Peyer's patch (tissue), 4 donors: ENCODE data around the gene NPPA.

ENCODE experiments used
- CTCF ChIP-seq, 6 experiments: fragments of 450-650 bp in 4 of 6; fragments of 200-600 bp in 2 of 6; sonication (generic) in 1 of 6; IDR thresholded peaks; one replicate each; pipeline ENCODE4 v1.5.1; 2017 to 2019; ENCODE audit warnings: antibody characterized with exemption in 6 of 6, mild to moderate bottlenecking in 3 of 6, moderate library complexity in 1 of 6
- POLR2A ChIP-seq, 2 donors: fragments of 450-650 bp; IDR thresholded peaks; one replicate each; pipeline ENCODE4 v1.5.1; 2017; ENCODE audit warnings: antibody characterized with exemption in 2 of 2, mild to moderate bottlenecking in 2 of 2, moderate library complexity in 2 of 2

- TF ChIP-seq POLR2A (IDR thresholded peaks at IDR 0.05) (no peak), CTCF (IDR thresholded peaks at IDR 0.05) (no peak)
Observed at GRCh38 chr1:11888206-11888876, 40.8 kb upstream of the NPPA start.
